Vagina (tissue), 2 donors: ENCODE data around the gene DYNC2I2. TPM values are rescaled to one million over a fixed set of nuclear protein-coding genes. Genes with fewer than 3 reads are reported as not detected.

Experiments used
- DNase-seq, 2 donors: peaks; one replicate each; pipeline ENCODE4 v3.0.0-alpha.2; 2017; ENCODE audit errors: extremely low spot score in 2 of 2
- H3K27ac ChIP-seq: fragments of 200-600 bp; sonication (generic); one replicate; pipeline ENCODE4 v1.5.1; 2019
- H3K27me3 ChIP-seq: fragments of 200-600 bp; sonication (generic); one replicate; pipeline ENCODE4 v1.5.1; 2019
- H3K36me3 ChIP-seq, 2 donors: fragments of 200-600 bp; sonication (generic); one replicate each; pipeline ENCODE4 v1.5.1; 2017 to 2019
- H3K4me1 ChIP-seq: fragments of 200-600 bp; sonication (generic); one replicate; pipeline ENCODE4 v1.5.1; 2019
- H3K4me3 ChIP-seq, 2 donors: fragments of 200-600 bp; sonication (generic); 1 replicate in 1 of 2; 2 replicates in 1 of 2; pipeline ENCODE4 v1.5.1; 2016 to 2019
- H3K9me3 ChIP-seq: fragments of 200-600 bp; sonication (generic); one replicate; pipeline ENCODE4 v1.5.1; 2019
- CTCF ChIP-seq, 3 experiments: fragments of 450-650 bp in 2 of 3; fragments of 200-600 bp in 1 of 3; sonication (generic) in 1 of 3; IDR thresholded peaks; one replicate each; pipeline ENCODE4 v1.5.1; 2017 to 2019; ENCODE audit warnings: antibody characterized with exemption in 3 of 3, mild to moderate bottlenecking in 2 of 3, moderate library complexity in 2 of 3
- POLR2A ChIP-seq, 2 donors: fragments of 450-650 bp; IDR thresholded peaks; one replicate each; pipeline ENCODE4 v1.6.1; 2017; ENCODE audit warnings: antibody characterized with exemption in 2 of 2, mild to moderate bottlenecking in 2 of 2, moderate library complexity in 2 of 2
- POLR2AphosphoS5 ChIP-seq, 2 donors: sonication (generic); formaldehyde crosslinking; IDR thresholded peaks; one replicate each; pipeline ENCODE4 v1.9.0; 2017; ENCODE audit warnings: antibody characterized with exemption in 2 of 2, mild to moderate bottlenecking in 2 of 2, low read depth in 1 of 2; ENCODE audit not compliant: insufficient read depth in 1 of 2
- intact Hi-C: fragments of 100-400 bp; cut with DNase I; formaldehyde crosslinking; loops from one replicate; pipeline ENCODE4 v1.15.1; 2023
- total RNA-seq: library from RNA; depleted of rRNA; stranded (reverse); fragments of >200 nt; gene quantifications from one replicate; pipeline ENCODE4 v1.2.3, GENCODE V29; 2016

DYNC2I2 gene
- total RNA-seq, 1 donor from 2014 or later, result 46.9 TPM

GRCh38 chr9:128689293-128689774 is 32.7 kb upstream of the DYNC2I2 start:
- H3K36me3 ChIP-seq, result peaks cover 0 to 31% of the 10 kb centered on the region in 2 donors
- no peak for DNase-seq

DNA sequence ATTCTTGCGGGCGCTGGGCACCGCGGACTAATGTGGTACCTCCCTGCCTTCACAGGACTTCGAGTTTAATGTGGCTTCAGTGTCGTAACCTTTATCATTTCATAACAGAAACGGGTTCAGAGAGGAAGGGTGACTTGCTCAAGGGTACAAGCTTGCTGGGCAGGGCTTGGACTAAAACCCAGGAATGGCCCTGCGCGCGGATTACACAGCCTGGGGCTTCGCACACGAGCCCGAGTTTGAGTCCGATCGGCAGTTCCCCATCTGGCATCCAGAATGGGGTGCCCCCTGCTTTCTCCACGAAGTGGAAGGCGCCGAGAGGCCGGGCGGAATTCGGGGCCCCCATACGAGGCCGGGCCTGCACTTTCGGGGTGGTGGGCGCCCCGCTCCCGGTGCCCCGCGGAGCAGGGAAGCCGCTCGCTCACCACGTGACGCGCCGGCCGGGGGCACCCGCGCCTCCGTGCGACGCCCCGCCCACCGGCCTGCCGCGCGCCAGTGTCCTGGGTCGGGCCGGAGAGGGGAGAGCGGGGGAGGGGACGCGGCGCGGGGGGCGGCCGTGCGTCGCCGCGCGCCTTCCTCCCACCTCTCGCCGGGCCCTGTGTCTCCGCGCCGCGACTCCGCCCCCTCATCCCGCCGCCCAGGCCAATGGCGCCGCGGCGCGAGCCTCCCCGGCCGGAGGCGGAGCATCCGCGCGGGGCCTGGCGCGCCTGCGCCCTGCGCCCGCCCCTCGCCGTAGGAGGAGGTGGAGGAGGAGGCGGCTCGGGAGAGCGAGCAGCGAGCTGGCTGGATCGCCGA is 32.0 kb upstream of the DYNC2I2 start, which contains the start of gene SET:
Gene SET, plus strand, starts transcription at position 722 of the 792 bp plus-strand sequence. CDS start 361 bp downstream, outside the sequence.
- intact Hi-C loops, result loop anchor here (10.0 kb wide), 1 partner anchor 134 kb away; the partner anchor contains the start of gene SPTAN1
- Histone ChIP-seq H3K36me3 (peaks cover 0 to 24% of the 10 kb centered on the region in 2 donors), H3K4me1 (peaks cover 42% of the 10 kb centered on the region), H3K9me3 (no peaks in the 10 kb centered on the region), H3K4me3 (peak within 1 kb of the TSS; percentile 79 to 97), H3K27ac (peak within 1 kb of the TSS; percentile 97), H3K27me3 (no peaks in the 10 kb centered on the region)
- TF ChIP-seq POLR2A (IDR thresholded peaks at IDR 0.05), result peak; percentile 54 to 99
- TF ChIP-seq POLR2AphosphoS5 (IDR thresholded peaks at IDR 0.05; ENCODE audit: insufficient read depth in 1 of 2, low read depth in 1 of 2), result peak in 1 of 2 donors; percentile 67
- TF ChIP-seq CTCF (IDR thresholded peaks at IDR 0.05), result no peak
- DNase-seq, result no peak

More at GRCh38 chr9:128689293-128689774, 32.7 kb upstream of the DYNC2I2 start:
- Histone ChIP-seq H3K4me3 (peak overlapping the region; percentile 79 to 97), H3K27ac (peak overlapping the region; percentile 97), H3K27me3 (no peaks in the 10 kb centered on the region), H3K9me3 (no peaks in the 10 kb centered on the region), H3K4me1 (peaks cover 41% of the 10 kb centered on the region)
- intact Hi-C loops, result loop anchor here (10.0 kb wide), 1 partner anchor 135 kb away; the partner anchor contains the start of gene SPTAN1
- no peak for TF ChIP-seq POLR2A (IDR thresholded peaks at IDR 0.05)
- no peak for TF ChIP-seq CTCF (IDR thresholded peaks at IDR 0.05)
- TF ChIP-seq POLR2AphosphoS5 (IDR thresholded peaks at IDR 0.05; ENCODE audit: insufficient read depth in 1 of 2, low read depth in 1 of 2), result no peak

DNA sequence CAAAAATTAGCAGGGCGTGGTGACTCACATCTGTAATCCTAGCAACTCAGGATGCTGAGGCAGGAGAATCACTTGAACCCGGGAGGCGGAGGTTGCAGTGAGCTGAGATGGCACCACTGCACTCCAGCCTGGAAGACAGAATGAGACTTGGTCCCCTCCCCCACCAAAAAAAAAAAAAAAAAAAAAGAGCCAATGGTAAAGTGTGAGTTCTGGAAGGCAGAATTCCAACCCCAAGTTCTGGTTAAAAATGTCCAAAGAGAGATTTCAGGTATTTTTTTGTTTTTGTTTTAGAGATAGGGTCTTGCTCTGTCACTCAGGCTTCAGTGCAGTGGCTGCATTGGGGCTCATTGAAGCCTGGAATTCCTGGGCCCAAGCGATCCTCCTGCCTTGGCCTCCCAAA is 30.8 kb upstream of the DYNC2I2 start:
- Histone ChIP-seq H3K27me3 (no peaks in the 10 kb centered on the region), H3K4me1 (peaks cover 54% of the 10 kb centered on the region), H3K36me3 (peaks cover 0 to 12% of the 10 kb centered on the region in 2 donors), H3K27ac (no peak overlapping the region), H3K4me3 (no peak overlapping the region), H3K9me3 (no peaks in the 10 kb centered on the region)
- DNase-seq, result no peak
- TF ChIP-seq CTCF (IDR thresholded peaks at IDR 0.05), result no peak
- no peak for TF ChIP-seq POLR2A (IDR thresholded peaks at IDR 0.05)
- TF ChIP-seq POLR2AphosphoS5 (IDR thresholded peaks at IDR 0.05; ENCODE audit: insufficient read depth in 1 of 2, low read depth in 1 of 2), result no peak
- intact Hi-C loops, result loop anchor here (10.0 kb wide), 1 partner anchor 133 kb away; the partner anchor contains the start of gene SPTAN1

DNA sequence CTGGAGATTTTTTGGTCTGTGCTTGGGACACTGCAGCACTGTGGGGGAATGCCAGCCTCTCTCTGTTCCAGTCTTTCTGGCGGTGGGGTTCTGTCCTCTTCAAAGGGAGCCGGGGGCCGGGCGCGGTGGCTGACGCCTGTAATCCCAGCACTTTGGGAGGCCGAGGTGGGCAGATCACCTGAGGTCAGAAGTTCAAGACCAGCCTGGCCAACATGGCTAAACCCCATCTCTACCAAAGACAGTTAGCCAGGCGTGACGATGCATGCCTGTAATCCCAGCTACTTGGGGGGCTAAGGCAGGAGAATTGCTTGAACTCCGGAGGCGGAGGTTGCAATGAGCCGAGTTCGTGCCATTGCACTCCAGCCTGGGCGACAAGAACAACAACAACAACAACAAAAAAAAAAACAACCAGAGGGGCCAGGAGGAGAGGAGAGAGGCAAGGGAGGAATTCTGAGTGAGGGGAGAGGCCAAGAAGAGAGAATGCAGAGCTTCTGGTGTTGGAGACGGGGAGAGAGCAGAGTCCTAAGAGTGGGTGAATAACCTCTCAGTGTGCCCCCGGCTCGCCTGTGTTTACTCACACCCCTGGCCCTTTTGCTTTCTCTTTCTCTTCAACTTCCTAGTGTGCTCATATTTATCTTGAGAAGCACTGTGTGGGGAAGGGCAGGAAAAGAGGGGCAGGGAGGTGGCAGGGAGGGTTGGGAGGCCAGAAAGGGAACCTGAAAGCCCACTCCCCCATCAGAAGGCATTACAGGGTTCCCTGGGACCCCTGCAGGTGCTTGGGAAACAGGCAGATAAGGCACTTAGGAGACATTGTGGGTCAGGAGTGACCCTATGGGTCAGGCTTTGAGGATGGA is 29.2 kb upstream of the DYNC2I2 start:
- Histone ChIP-seq H3K36me3 (no peaks in the 10 kb centered on the region), H3K27ac (no peak overlapping the region), H3K4me3 (no peak overlapping the region), H3K9me3 (no peaks in the 10 kb centered on the region), H3K4me1 (peaks cover 46% of the 10 kb centered on the region), H3K27me3 (no peaks in the 10 kb centered on the region)
- intact Hi-C loops, result loop anchor here (10.0 kb wide), 1 partner anchor 131 kb away; the partner anchor contains the start of gene SPTAN1
- no peak for TF ChIP-seq CTCF (IDR thresholded peaks at IDR 0.05)
- DNase-seq, result no peak
